H1 (cell line): ENCODE measurements around the gene PPP1R1A. TPM values are rescaled to one million over a fixed set of nuclear protein-coding genes. Genes with fewer than 3 reads are reported as not detected.

Experiments
- CTCF ChIA-PET: fragments of 300-600 bp; sonication (Branson Sonifier 250); formaldehyde crosslinking; loops from one replicate; lab custom pipeline; 2021; ENCODE audit not compliant: partially characterized antibody; lab: Charles Lee
- POLR2A ChIA-PET: fragments of 300-600 bp; sonication (Branson Sonifier 250); formaldehyde crosslinking; loops from one replicate; lab custom pipeline; 2021; ENCODE audit warnings: inconsistent platforms; ENCODE audit not compliant: partially characterized antibody; lab: Charles Lee
- DNase-seq, 2 experiments: peaks; one replicate each; pipeline versions ENCODE4 v3.0.0 to v3.0.0-alpha.2; 2010 to 2022; ENCODE audit warnings: low spot score in 2 of 2, low read depth in 1 of 2, mixed read lengths in 1 of 2
- FAIRE-seq: peaks from 2 replicates; lab custom pipeline; 2011; peaks lifted over from hg19 to GRCh38; lab: Jason Lieb, UNC
- H2AFZ ChIP-seq: 2 replicates; pipeline ENCODE4 v1.8.1; 2012; ENCODE audit warnings: low read length, inconsistent platforms
- H2AK5ac ChIP-seq: 2 replicates; pipeline ENCODE4 v1.6.1; 2013; ENCODE audit warnings: low read depth, low read length
- H2BK120ac ChIP-seq: replicated peaks from 2 replicates; pipeline ENCODE3; 2013; ENCODE audit warnings: low read depth, low read length, inconsistent platforms
- H2BK12ac ChIP-seq: 2 replicates; pipeline ENCODE4 v1.6.1; 2013; ENCODE audit warnings: low read depth, low read length
- H2BK15ac ChIP-seq: 2 replicates; pipeline ENCODE4 v1.6.1; 2013; ENCODE audit warnings: low read length
- H2BK20ac ChIP-seq: 2 replicates; pipeline ENCODE4 v1.6.1; 2013; ENCODE audit warnings: low read length
- H2BK5ac ChIP-seq: 2 replicates; pipeline ENCODE4 v1.6.1; 2013; ENCODE audit warnings: low read depth, low read length
- H3K14ac ChIP-seq: 2 replicates; pipeline ENCODE4 v1.6.1; 2013; ENCODE audit warnings: inconsistent platforms; ENCODE audit not compliant: insufficient read length
- H3K18ac ChIP-seq: 2 replicates; pipeline ENCODE4 v1.6.1; 2013; ENCODE audit warnings: low read length; ENCODE audit errors: extremely low read depth
- H3K23ac ChIP-seq: 2 replicates; pipeline ENCODE4 v1.6.1; 2013; ENCODE audit warnings: inconsistent platforms; ENCODE audit not compliant: insufficient read length
- H3K23me2 ChIP-seq: 2 replicates; pipeline ENCODE4 v1.6.1; 2013; ENCODE audit warnings: low read depth, low read length
- H3K27ac ChIP-seq: 2 replicates; pipeline ENCODE4 v1.6.1; 2011; ENCODE audit warnings: low read depth, low read length, inconsistent platforms
- H3K27me3 ChIP-seq, 4 experiments: replicated peaks in 1 of 4; 1 replicate in 1 of 4; 2 replicates in 3 of 4; pipeline versions ENCODE4 v1.6.1 to v1.8.1; 2011 to 2013; ENCODE audit warnings: low read length in 3 of 4, mild to moderate bottlenecking in 3 of 4, inconsistent platforms in 2 of 4, mixed read lengths in 2 of 4, moderate library complexity in 1 of 4; ENCODE audit not compliant: control insufficient read depth in 3 of 4, insufficient read depth in 3 of 4; ENCODE audit errors: extremely low read depth in 1 of 4
- H3K36me3 ChIP-seq, 4 experiments: 2 replicates each; pipeline versions ENCODE4 v1.6.1 to v1.8.1; 2011 to 2013; ENCODE audit warnings: mild to moderate bottlenecking in 4 of 4, low read length in 3 of 4, moderate library complexity in 2 of 4, control low read depth in 1 of 4, inconsistent platforms in 1 of 4; ENCODE audit not compliant: insufficient read depth in 4 of 4, control insufficient read depth in 2 of 4
- H3K4ac ChIP-seq: replicated peaks from 2 replicates; pipeline ENCODE3; 2013; ENCODE audit warnings: low read length, low read depth, mixed read lengths, inconsistent platforms; ENCODE audit not compliant: insufficient read length
- H3K4me1 ChIP-seq, 4 experiments: replicated peaks in 1 of 4; 1 replicate in 1 of 4; 2 replicates in 3 of 4; pipeline versions ENCODE4 v1.6.1 to v1.8.1; 2011 to 2013; ENCODE audit warnings: low read length in 3 of 4, inconsistent platforms in 2 of 4, mixed read lengths in 1 of 4; ENCODE audit not compliant: insufficient read depth in 4 of 4, control insufficient read depth in 3 of 4
- H3K4me2 ChIP-seq, 2 experiments: 2 replicates each; pipeline versions ENCODE4 v1.6.1 to v1.8.1; 2011 to 2013; ENCODE audit warnings: low read depth in 2 of 2, low read length in 2 of 2, control low read depth in 1 of 2, inconsistent platforms in 1 of 2, mild to moderate bottlenecking in 1 of 2; ENCODE audit not compliant: insufficient read depth in 1 of 2
- H3K4me3 ChIP-seq, 4 experiments: fragments of 200-600, 300-600 bp in 1 of 4; sonication (generic), shearing (Covaris generic), sonication (Bioruptor Twin) in 1 of 4; 2 replicates each; pipeline versions ENCODE4 v1.5.1 to v1.8.1; 2011 to 2016; ENCODE audit warnings: low read length in 4 of 4, low read depth in 3 of 4, control low read depth in 2 of 4, inconsistent platforms in 2 of 4, mild to moderate bottlenecking in 2 of 4, mixed read lengths in 1 of 4, moderate library complexity in 1 of 4; ENCODE audit not compliant: insufficient read depth in 2 of 4; ENCODE audit errors: extremely low read depth in 1 of 4
- H3K56ac ChIP-seq: replicated peaks from 2 replicates; pipeline ENCODE3; 2013; ENCODE audit warnings: low read depth, mild to moderate bottlenecking, mixed read lengths, low read length, inconsistent platforms; ENCODE audit not compliant: insufficient read length
- H3K79me1 ChIP-seq: 2 replicates; pipeline ENCODE4 v1.6.1; 2013; ENCODE audit warnings: low read depth, low read length, control low read depth
- H3K79me2 ChIP-seq, 2 experiments: 2 replicates each; pipeline versions ENCODE4 v1.6.1 to v1.8.1; 2012 to 2013; ENCODE audit warnings: low read length in 2 of 2, mild to moderate bottlenecking in 2 of 2, inconsistent platforms in 1 of 2; ENCODE audit not compliant: insufficient read depth in 2 of 2, control insufficient read depth in 1 of 2
- H3K9ac ChIP-seq, 4 experiments: replicated peaks in 1 of 4; 1 replicate in 1 of 4; 2 replicates in 3 of 4; pipeline versions ENCODE4 v1.6.1 to v1.8.1; 2011 to 2013; ENCODE audit warnings: low read depth in 3 of 4, low read length in 3 of 4, control low read depth in 2 of 4, mild to moderate bottlenecking in 2 of 4, moderate library complexity in 2 of 4, inconsistent platforms in 1 of 4; ENCODE audit errors: extremely low read depth in 1 of 4
- H3K9me3 ChIP-seq, 2 experiments: 2 replicates each; pipeline versions ENCODE4 v1.6.1 to v1.8.1; 2012 to 2013; ENCODE audit warnings: mild to moderate bottlenecking in 2 of 2, moderate library complexity in 2 of 2, control low read depth in 1 of 2, inconsistent platforms in 1 of 2, low read depth in 1 of 2, low read length in 1 of 2, mixed read lengths in 1 of 2; ENCODE audit not compliant: insufficient read depth in 2 of 2
- H4K20me1 ChIP-seq, 2 experiments: replicated peaks in 1 of 2; 2 replicates each; pipeline versions ENCODE3 to v1.8.1; 2011 to 2013; ENCODE audit warnings: inconsistent platforms in 2 of 2, low read length in 2 of 2, mild to moderate bottlenecking in 1 of 2; ENCODE audit not compliant: insufficient read depth in 2 of 2, control insufficient read depth in 1 of 2
- H4K5ac ChIP-seq: 2 replicates; pipeline ENCODE4 v1.6.1; 2013; ENCODE audit warnings: low read length, low read depth, mixed read lengths, inconsistent platforms; ENCODE audit not compliant: insufficient read length
- H4K8ac ChIP-seq: 2 replicates; pipeline ENCODE4 v1.8.0; 2013; ENCODE audit warnings: mild to moderate bottlenecking, moderate library complexity, low read length, inconsistent platforms; ENCODE audit not compliant: insufficient read depth; ENCODE audit errors: extremely low read depth
- H4K91ac ChIP-seq: replicated peaks from 2 replicates; pipeline ENCODE3; 2013; ENCODE audit warnings: low read length, mixed read lengths, inconsistent platforms; ENCODE audit not compliant: insufficient read length
- ASH2L ChIP-seq: fragments of 200-600, 300-600 bp; sonication (generic); IDR thresholded peaks from one replicate; pipeline ENCODE4 v1.7.1; 2017; ENCODE audit warnings: low read length
- CHD2 ChIP-seq: IDR thresholded peaks from 2 replicates; pipeline ENCODE4 v1.6.1; 2012; ENCODE audit warnings: low read length, improper control_type of control experiment
- EZH2 ChIP-seq: fragments of 200-600 bp; sonication (generic); IDR thresholded peaks from 2 replicates; pipeline ENCODE4 v1.7.1; 2012; ENCODE audit warnings: low read depth, mild to moderate bottlenecking, moderate library complexity, low read length, inconsistent platforms; ENCODE audit not compliant: severe bottlenecking
- JUN ChIP-seq: IDR thresholded peaks from 2 replicates; pipeline ENCODE4 v1.6.1; 2011; ENCODE audit warnings: low read depth, mild to moderate bottlenecking, improper control_type of control experiment, low read length
- KDM5A ChIP-seq: fragments of 200-600 bp; IDR thresholded peaks from 2 replicates; pipeline ENCODE4 v1.7.1; 2012; ENCODE audit warnings: mild to moderate bottlenecking, low read length, inconsistent platforms, mixed read lengths
- NANOG ChIP-seq: IDR thresholded peaks from 2 replicates; pipeline ENCODE4 v1.6.1; 2011; ENCODE audit warnings: low read length, low read depth, mild to moderate bottlenecking, inconsistent platforms; ENCODE audit not compliant: insufficient read depth, poor library complexity, severe bottlenecking
- TEAD4 ChIP-seq: IDR thresholded peaks from 2 replicates; pipeline ENCODE4 v1.6.1; 2012; ENCODE audit warnings: low read depth, low read length, inconsistent platforms, mixed read lengths
- WGBS, 2 experiments: shearing (Covaris generic) in 1 of 2; methylation state at CpG; one replicate each; pipeline versions ENCODE4 v1.1.6 to v1.1.7; 2013 to 2015; ENCODE audit warnings: low lambda C conversion rate in 2 of 2, mixed read lengths in 2 of 2, inconsistent platforms in 1 of 2, low coverage in 1 of 2, missing lambda C conversion rate in 1 of 2; ENCODE audit not compliant: insufficient replicate concordance in 2 of 2, insufficient coverage in 1 of 2, insufficient read length in 1 of 2; ENCODE audit errors: extremely low coverage in 1 of 2, missing lambda C conversion rate in 1 of 2; 5-methylcytosine and 5-hydroxymethylcytosine counted together
- polyA plus RNA-seq, 7 experiments: library from polyadenylated mRNA; depleted of rRNA in 3 of 7; stranded (reverse) in 5 of 7; unstranded in 2 of 7; fragments of >200 nt in 5 of 7; fragments of 200-250 nt in 2 of 7; gene quantifications; 1 replicate in 5 of 7; 2 replicates in 1 of 7; 4 replicates in 1 of 7; pipeline versions ENCODE4 v1.2.1 to v1.2.3, GENCODE V29; 2011 to 2013; ENCODE audit warnings: missing spikeins in 2 of 7, mixed read lengths in 2 of 7
- total RNA-seq: library from RNA; stranded (reverse); fragmentation: NEBNext Ultra II Directional; extraction: Animal tissue kit (Norgen Biotek cat#: 25700); gene quantifications from 2 replicates; pipeline ENCODE4 v1.2.1, GENCODE V29; 2021
- TF ChIP-seq, protein P1 (sequence below): IDR thresholded peaks from 2 replicates; pipeline ENCODE4 v1.6.1; 2012; ENCODE audit warnings: inconsistent platforms
- TF ChIP-seq, protein P2 (sequence below), 3 experiments: IDR thresholded peaks; 1 replicate in 2 of 3; 2 replicates in 1 of 3; pipeline versions ENCODE4 v1.5.1 to v1.6.1; 2011; ENCODE audit warnings: low read length in 3 of 3, mild to moderate bottlenecking in 3 of 3, inconsistent platforms in 2 of 3, low read depth in 1 of 3, moderate library complexity in 1 of 3; ENCODE audit not compliant: insufficient read depth in 1 of 3; ENCODE audit errors: control extremely low read depth in 1 of 3
- TF ChIP-seq, protein P3 (sequence below): IDR thresholded peaks from 2 replicates; pipeline ENCODE4 v1.6.1; 2011; ENCODE audit warnings: low read depth, mild to moderate bottlenecking, low read length; ENCODE audit not compliant: insufficient read depth

The PPP1R1A gene
- total and polyA plus RNA-seq, 2 of the 8 experiments (the other 6 are each of a cell fraction or from before 2014, with no cell fraction given) = 5.8 to 13.1 TPM

DNA sequence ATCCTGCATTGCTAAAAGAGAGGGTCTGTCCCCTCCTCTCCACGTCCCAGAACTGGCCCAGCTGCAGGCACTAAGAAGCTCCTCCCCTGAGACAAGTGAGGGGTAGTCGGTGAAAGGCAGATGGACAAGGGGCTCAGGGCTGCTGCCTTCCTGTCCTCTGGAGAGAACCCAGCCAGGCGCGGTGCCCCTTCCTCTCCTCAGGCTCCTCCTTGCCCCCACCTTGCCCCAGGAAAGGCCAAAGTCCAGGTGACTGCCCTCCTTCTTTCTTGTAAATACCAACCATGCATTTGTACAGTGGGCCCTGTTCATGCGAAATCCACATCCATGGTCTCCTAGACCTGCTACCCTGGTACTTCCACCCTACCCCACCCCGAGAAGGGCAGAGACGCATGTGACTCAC is 9.7 kb downstream of the PPP1R1A start:
- H3K4me2 ChIP-seq = no peak overlapping the region
- no peak overlapping the region for H3K27ac ChIP-seq
- DNase-seq = no peak
- no peaks in the 10 kb centered on the region; the same call in 1 of the 2 replicates for H3K79me1 ChIP-seq
- ChIA-PET POLR2A (interaction anchor here (0.6 to 1.5 kb wide), 3 partner anchors 13 to 47 kb away, joined by 3 read pairs; no protein-coding TSS in a partner anchor), CTCF (interaction anchor here (1.2 to 10.0 kb wide), 18 partner anchors 7 to 407 kb away, joined by 3 to 99 read pairs (median 8); partner anchors contain the start of genes PDE1B and PPP1R1A)
- no peaks in the 10 kb centered on the region; a peak in 1 of 7 replicates for H3K27me3 ChIP-seq
- H3K56ac ChIP-seq = no peak overlapping the region
- no peak overlapping the region for H2BK12ac ChIP-seq
- H3K4me1 ChIP-seq = peaks cover 0 to 6% (median under 1%) of the 10 kb centered on the region in 4 experiments; a peak in 3 of 7 replicates
- no peak overlapping the region for H3K4me3 ChIP-seq
- H2BK120ac ChIP-seq = no peak overlapping the region
- H3K23ac ChIP-seq = no peak overlapping the region
- H4K8ac ChIP-seq = no peak overlapping the region
- no peaks in the 10 kb centered on the region for H3K79me2 ChIP-seq
- H2AK5ac ChIP-seq = no peak overlapping the region
- no peak overlapping the region for H2BK5ac ChIP-seq
- no peak overlapping the region for H4K91ac ChIP-seq
- WGBS, 2 experiments = 85% methylated on average over 5 of the region's 7 CpGs; no CpG with 5 or more reads in 1 of the 2 experiments
- no peak for FAIRE-seq
- no peak overlapping the region for H2BK20ac ChIP-seq
- no peak overlapping the region for H2AFZ ChIP-seq
- H3K36me3 ChIP-seq = no peaks in the 10 kb centered on the region
- no peak overlapping the region for H3K9ac ChIP-seq
- H3K23me2 ChIP-seq = no peaks in the 10 kb centered on the region; the same call in 1 of the 2 replicates
- H3K9me3 ChIP-seq = no peaks in the 10 kb centered on the region
- H4K5ac ChIP-seq = no peak overlapping the region
- H4K20me1 ChIP-seq = no peaks in the 10 kb centered on the region
- no peak overlapping the region for H3K4ac ChIP-seq
- H3K14ac ChIP-seq = no peak overlapping the region
- H3K18ac ChIP-seq = no peak overlapping the region
- no peak overlapping the region for H2BK15ac ChIP-seq
- TF ChIP-seq ASH2L (no peak), KDM5A (no peak), TEAD4 (no peak), JUN (no peak), EZH2 (no peak), CHD2 (no peak), NANOG (no peak)
- TF ChIP-seq, protein P1, sequence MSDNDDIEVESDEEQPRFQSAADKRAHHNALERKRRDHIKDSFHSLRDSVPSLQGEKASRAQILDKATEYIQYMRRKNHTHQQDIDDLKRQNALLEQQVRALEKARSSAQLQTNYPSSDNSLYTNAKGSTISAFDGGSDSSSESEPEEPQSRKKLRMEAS = no peak
- TF ChIP-seq, protein P2, sequence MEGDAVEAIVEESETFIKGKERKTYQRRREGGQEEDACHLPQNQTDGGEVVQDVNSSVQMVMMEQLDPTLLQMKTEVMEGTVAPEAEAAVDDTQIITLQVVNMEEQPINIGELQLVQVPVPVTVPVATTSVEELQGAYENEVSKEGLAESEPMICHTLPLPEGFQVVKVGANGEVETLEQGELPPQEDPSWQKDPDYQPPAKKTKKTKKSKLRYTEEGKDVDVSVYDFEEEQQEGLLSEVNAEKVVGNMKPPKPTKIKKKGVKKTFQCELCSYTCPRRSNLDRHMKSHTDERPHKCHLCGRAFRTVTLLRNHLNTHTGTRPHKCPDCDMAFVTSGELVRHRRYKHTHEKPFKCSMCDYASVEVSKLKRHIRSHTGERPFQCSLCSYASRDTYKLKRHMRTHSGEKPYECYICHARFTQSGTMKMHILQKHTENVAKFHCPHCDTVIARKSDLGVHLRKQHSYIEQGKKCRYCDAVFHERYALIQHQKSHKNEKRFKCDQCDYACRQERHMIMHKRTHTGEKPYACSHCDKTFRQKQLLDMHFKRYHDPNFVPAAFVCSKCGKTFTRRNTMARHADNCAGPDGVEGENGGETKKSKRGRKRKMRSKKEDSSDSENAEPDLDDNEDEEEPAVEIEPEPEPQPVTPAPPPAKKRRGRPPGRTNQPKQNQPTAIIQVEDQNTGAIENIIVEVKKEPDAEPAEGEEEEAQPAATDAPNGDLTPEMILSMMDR (IDR thresholded peaks at IDR 0.05; ENCODE audit: control extremely low read depth in 1 of 3, insufficient read depth in 1 of 3, low read depth in 1 of 3, low read length in 3 of 3) = no peak
- TF ChIP-seq, protein P3, sequence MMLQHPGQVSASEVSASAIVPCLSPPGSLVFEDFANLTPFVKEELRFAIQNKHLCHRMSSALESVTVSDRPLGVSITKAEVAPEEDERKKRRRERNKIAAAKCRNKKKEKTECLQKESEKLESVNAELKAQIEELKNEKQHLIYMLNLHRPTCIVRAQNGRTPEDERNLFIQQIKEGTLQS = no peak
